ENCODE measurements around the gene PLXNA4. TPM values are rescaled to one million over a fixed set of nuclear protein-coding genes. Genes with fewer than 3 reads are reported as not detected.

PLXNA4 gene
- total RNA-seq, 1 donor from 2014 or later: 5.2 TPM

GRCh38 chr7:132098327-132098726 is 477.9 kb downstream of the PLXNA4 start:
- peaks cover 70% of the 10 kb centered on the region for H3K27me3 Mint-ChIP-seq (ENCODE audit: low read depth)
- H3K9me3 Mint-ChIP-seq: no peaks in the 10 kb centered on the region
- no peak overlapping the region for H3K27ac Mint-ChIP-seq
- H3K4me3 Mint-ChIP-seq: no peak overlapping the region
- no peaks in the 10 kb centered on the region for H3K36me3 Mint-ChIP-seq
- no peak for TF ChIP-seq CTCF (IDR thresholded peaks at IDR 0.05; ENCODE audit: unreplicated experiment)
- H3K4me1 Mint-ChIP-seq: no peaks in the 10 kb centered on the region
- DNase-seq (ENCODE audit: low spot score in 2 of 2, unreplicated experiment in 2 of 2): no peak

GRCh38 chr7:132097550-132098134 is 478.6 kb downstream of the PLXNA4 start:
- no peak for TF ChIP-seq CTCF (IDR thresholded peaks at IDR 0.05; ENCODE audit: unreplicated experiment)
- H3K4me3 Mint-ChIP-seq: no peak overlapping the region
- H3K36me3 Mint-ChIP-seq: no peaks in the 10 kb centered on the region
- no peaks in the 10 kb centered on the region for H3K4me1 Mint-ChIP-seq
- H3K9me3 Mint-ChIP-seq: no peaks in the 10 kb centered on the region
- H3K27ac Mint-ChIP-seq: no peak overlapping the region
- H3K27me3 Mint-ChIP-seq (ENCODE audit: low read depth): peaks cover 76% of the 10 kb centered on the region
- DNase-seq (ENCODE audit: low spot score in 2 of 2, unreplicated experiment in 2 of 2): no peak

DNA sequence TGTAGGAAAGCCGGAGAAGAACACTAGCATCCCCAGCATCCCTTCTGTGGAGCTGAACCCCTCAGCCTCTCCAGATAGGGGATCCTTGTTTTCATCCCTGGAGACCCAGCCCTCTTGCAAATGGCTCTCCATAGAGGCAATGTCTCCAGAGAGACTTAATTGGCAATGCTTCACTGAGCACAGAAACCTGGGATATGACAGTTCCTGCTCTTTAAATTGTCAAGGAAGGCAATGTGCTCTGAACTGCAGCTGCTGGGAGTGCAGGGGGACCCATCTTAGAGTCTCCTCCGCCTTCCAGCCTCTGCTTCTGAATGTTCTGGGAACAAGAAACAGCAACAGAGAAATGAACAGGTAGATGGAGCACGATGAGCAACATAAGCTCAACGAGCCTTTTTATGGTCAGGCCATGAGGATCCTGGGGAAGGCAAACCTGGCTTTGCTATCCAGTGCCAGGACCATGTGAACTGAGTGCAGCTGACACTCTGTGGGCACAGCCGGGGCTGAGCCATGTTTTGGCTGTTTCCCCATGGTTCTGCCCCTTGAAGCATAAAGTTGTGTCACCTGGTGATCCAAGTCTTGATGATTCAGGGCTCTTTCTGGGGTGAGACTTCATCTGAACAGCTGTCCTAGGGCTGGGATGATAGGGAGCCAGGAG is 481.0 kb downstream of the PLXNA4 start:
- Mint-ChIP-seq H3K36me3 (no peaks in the 10 kb centered on the region), H3K9me3 (no peaks in the 10 kb centered on the region), H3K27ac (no peak overlapping the region), H3K4me1 (no peaks in the 10 kb centered on the region), H3K27me3 (ENCODE audit: low read depth) (peaks cover 67% of the 10 kb centered on the region), H3K4me3 (no peak overlapping the region)
- no peak for TF ChIP-seq CTCF (IDR thresholded peaks at IDR 0.05; ENCODE audit: unreplicated experiment)
- DNase-seq (ENCODE audit: low spot score in 2 of 2, unreplicated experiment in 2 of 2): no peak

DNA sequence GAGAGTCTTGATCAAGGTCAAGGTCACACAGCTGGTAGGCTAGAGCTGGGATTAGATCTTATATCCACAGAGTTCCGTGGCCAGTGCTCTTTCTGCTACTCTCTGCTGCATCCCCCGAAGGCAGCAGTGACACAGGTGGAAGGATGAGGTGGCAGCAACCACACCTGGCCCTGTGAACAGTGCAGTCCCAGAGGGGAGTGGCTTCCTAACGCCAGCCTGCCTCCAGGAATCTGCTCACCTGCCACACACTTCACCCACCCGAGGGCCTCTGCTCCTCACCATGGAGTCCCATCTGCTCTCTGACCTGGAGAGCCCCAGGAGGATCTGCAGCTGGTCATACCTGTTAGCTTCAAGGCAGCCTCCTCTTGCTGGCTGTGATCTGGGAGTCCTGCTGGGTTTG is 484.2 kb downstream of the PLXNA4 start:
- Mint-ChIP-seq H3K4me3 (no peak overlapping the region), H3K9me3 (no peaks in the 10 kb centered on the region), H3K27ac (no peak overlapping the region), H3K36me3 (no peaks in the 10 kb centered on the region), H3K27me3 (ENCODE audit: low read depth) (peaks cover 57% of the 10 kb centered on the region), H3K4me1 (no peaks in the 10 kb centered on the region)
- TF ChIP-seq CTCF (IDR thresholded peaks at IDR 0.05; ENCODE audit: unreplicated experiment): no peak
- DNase-seq (ENCODE audit: low spot score in 2 of 2, unreplicated experiment in 2 of 2): no peak

DNA sequence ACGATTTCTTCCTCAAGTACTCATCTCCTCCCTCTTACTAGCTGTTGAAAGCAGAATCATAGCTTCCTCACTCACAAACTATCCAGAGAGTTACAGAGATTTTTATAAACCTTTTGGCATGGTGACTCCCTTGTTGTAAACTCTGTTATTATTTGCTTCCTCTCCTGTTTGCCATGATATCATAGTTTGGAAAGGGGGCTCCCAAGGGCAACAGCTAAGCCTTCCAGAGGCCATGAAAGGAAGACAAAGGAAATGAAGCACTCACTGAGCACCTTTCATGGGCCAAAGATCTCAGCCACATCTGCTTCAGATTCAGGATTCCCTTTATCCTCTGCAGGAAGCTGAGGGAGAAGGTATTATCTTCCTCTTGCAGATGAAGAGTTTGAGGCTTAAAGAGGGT is 484.6 kb downstream of the PLXNA4 start:
- no peak overlapping the region for H3K27ac Mint-ChIP-seq
- H3K9me3 Mint-ChIP-seq: no peaks in the 10 kb centered on the region
- TF ChIP-seq CTCF (IDR thresholded peaks at IDR 0.05; ENCODE audit: unreplicated experiment): no peak
- no peak for DNase-seq (ENCODE audit: low spot score in 2 of 2, unreplicated experiment in 2 of 2)
- H3K36me3 Mint-ChIP-seq: no peaks in the 10 kb centered on the region
- H3K4me3 Mint-ChIP-seq: no peak overlapping the region
- peaks cover 53% of the 10 kb centered on the region for H3K27me3 Mint-ChIP-seq (ENCODE audit: low read depth)
- H3K4me1 Mint-ChIP-seq: no peaks in the 10 kb centered on the region
